ENCODE results near the gene AAMDC. TPM values are rescaled to one million over a fixed set of nuclear protein-coding genes. Genes with fewer than 3 reads are reported as not detected.
"Not testable (repeated sequence)": the region's sequence is repeated elsewhere in the genome, so short reads cannot be mapped to it uniquely, and the experiment has no call there.

AAMDC gene
- total RNA-seq, 4 donors from 2014 or later: 14.6 to 47.9 (median 36.7) TPM

DNA sequence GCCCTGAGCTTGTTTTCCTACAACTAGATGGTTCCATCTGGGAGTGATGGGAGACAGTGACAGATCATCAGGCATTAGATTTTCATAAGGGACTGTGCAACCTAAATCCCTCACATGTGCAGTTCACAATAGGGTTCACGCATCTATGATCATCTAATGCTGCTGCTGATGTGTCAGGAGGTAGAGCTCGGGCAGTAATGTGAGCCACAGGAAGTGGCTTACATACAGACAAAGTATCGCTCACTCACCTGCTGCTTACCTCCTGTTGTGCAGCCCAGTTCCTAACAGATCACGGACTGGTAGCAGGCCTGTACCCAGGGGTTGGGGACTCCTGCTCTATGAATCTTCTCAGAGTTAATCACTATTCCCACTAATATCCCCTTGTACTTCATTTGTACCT lies 12.4 kb downstream of the AAMDC start:
- H3K27me3 ChIP-seq: no peaks in the 10 kb centered on the region
- 96% methylated on average over 4 of the region's 4 CpGs for WGBS
- no peaks in the 10 kb centered on the region for H3K36me3 ChIP-seq
- H3K27ac ChIP-seq: no peak overlapping the region
- no peak overlapping the region for H3K4me3 ChIP-seq
- no peaks in the 10 kb centered on the region for H3K4me1 ChIP-seq
- no peak for DNase-seq (ENCODE audit: low spot score in 2 of 2)
- H3K9me3 ChIP-seq: no peaks in the 10 kb centered on the region
- TF ChIP-seq EP300 (IDR thresholded peaks at IDR 0.05): no peak
- TF ChIP-seq, protein P1, sequence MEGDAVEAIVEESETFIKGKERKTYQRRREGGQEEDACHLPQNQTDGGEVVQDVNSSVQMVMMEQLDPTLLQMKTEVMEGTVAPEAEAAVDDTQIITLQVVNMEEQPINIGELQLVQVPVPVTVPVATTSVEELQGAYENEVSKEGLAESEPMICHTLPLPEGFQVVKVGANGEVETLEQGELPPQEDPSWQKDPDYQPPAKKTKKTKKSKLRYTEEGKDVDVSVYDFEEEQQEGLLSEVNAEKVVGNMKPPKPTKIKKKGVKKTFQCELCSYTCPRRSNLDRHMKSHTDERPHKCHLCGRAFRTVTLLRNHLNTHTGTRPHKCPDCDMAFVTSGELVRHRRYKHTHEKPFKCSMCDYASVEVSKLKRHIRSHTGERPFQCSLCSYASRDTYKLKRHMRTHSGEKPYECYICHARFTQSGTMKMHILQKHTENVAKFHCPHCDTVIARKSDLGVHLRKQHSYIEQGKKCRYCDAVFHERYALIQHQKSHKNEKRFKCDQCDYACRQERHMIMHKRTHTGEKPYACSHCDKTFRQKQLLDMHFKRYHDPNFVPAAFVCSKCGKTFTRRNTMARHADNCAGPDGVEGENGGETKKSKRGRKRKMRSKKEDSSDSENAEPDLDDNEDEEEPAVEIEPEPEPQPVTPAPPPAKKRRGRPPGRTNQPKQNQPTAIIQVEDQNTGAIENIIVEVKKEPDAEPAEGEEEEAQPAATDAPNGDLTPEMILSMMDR (IDR thresholded peaks at IDR 0.05): no peak
- no peak for TF ChIP-seq POLR2A (IDR thresholded peaks at IDR 0.05)
- no peak for TF ChIP-seq POLR2AphosphoS5 (IDR thresholded peaks at IDR 0.05)

DNA sequence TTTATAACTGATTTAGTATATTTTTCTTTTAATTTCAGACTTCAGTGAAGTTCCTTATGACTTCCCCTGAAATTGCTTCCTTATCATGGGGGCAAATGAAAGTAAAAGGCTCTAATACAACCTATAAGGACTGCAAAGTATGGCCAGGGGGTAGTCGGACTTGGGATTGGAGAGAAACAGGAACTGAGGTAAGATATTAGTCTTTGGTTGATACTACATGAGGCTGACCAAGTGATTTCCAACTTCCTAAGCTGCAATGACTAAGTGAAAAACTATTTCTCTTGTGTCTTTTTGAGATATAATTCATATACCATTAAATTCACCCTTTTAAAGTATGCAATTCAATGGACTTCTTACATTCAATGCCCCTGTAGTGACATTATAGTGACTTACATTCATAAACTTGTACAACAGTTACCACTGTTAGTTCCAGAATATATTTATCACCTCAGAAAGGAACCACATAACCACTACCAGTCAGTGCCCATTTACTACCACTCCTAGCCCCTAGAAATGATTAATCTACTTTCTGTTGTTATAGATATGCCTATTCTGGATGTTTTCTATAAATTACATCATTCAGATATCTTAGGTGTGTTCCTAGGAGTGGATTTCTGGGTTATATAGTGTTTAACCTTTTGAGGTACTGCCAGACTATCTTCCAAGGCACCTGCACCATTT lies 21.6 kb downstream of the AAMDC start:
- H3K9me3 ChIP-seq: no peaks in the 10 kb centered on the region
- TF ChIP-seq EP300 (IDR thresholded peaks at IDR 0.05) (no peak), POLR2AphosphoS5 (IDR thresholded peaks at IDR 0.05) (no peak), POLR2A (IDR thresholded peaks at IDR 0.05) (no peak)
- TF ChIP-seq, protein P1 (IDR thresholded peaks at IDR 0.05): no peak
- no peak for DNase-seq (ENCODE audit: low spot score in 2 of 2)
- peaks cover 60% of the 10 kb centered on the region for H3K36me3 ChIP-seq
- 83% methylated on average over 1 of the region's 1 CpG for WGBS
- no peaks in the 10 kb centered on the region for H3K4me1 ChIP-seq
- no peak overlapping the region for H3K4me3 ChIP-seq
- no peak overlapping the region for H3K27ac ChIP-seq
- H3K27me3 ChIP-seq: no peaks in the 10 kb centered on the region

DNA sequence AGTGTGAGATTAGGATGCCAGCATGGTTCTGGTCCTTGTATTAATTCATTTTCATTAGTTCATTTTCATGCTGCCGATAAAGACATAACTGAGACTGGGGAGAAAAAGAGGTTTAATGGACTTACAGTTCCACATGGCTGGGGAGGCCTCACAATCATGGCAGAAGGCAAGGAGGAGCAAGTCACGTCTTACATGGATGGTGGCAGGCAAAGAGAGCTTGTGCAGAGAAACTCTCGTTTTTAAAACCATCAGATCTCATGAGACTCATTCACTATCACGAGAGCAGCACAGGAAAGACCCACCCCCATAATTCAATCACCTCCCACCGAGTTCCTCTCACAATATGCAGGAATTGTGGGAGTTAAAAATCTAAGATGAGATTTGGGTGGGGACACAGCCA lies 22.8 kb downstream of the AAMDC start:
- DNase-seq (ENCODE audit: low spot score in 2 of 2): not testable (repeated sequence)

DNA sequence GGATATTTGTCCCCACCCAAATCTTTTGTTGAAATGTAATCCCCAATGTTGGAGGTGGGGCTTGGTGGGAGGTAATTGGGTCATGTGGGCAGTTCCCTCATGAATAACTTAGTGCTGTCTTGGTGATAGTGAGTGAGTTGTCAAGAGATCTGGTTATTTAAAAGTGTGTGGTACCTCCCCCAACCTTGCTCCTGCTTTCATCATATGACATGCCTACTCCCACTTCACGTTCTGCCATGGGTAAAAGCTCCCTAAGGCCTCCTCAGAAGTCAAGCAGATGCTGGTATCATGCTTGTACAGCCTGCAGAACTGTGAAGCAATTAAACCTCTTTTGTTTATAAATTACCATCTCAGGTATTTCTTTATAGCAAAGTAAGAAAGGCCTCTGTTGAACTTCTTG lies 30.6 kb downstream of the AAMDC start:
- peaks cover 72% of the 10 kb centered on the region for H3K36me3 ChIP-seq
- H3K27ac ChIP-seq: no peak overlapping the region
- H3K4me3 ChIP-seq: no peak overlapping the region
- no peaks in the 10 kb centered on the region for H3K4me1 ChIP-seq
- 70% methylated on average over 1 of the region's 1 CpG for WGBS
- TF ChIP-seq POLR2A (IDR thresholded peaks at IDR 0.05) (no peak), POLR2AphosphoS5 (IDR thresholded peaks at IDR 0.05) (no peak), EP300 (IDR thresholded peaks at IDR 0.05) (no peak)
- TF ChIP-seq, protein P1 (IDR thresholded peaks at IDR 0.05): no peak
- peaks cover 10% of the 10 kb centered on the region for H3K9me3 ChIP-seq
- DNase-seq (ENCODE audit: low spot score in 2 of 2): no peak
- H3K27me3 ChIP-seq: no peaks in the 10 kb centered on the region

More for the DNA sequence above, 22.8 kb downstream of the AAMDC start:
- H3K36me3 ChIP-seq: peaks cover 72% of the 10 kb centered on the region
- not testable (repeated sequence) for H3K27me3 ChIP-seq, H3K4me3 ChIP-seq, H3K27ac ChIP-seq, H3K4me1 ChIP-seq, H3K9me3 ChIP-seq
- WGBS: 97% methylated on average over 5 of the region's 5 CpGs

DNA sequence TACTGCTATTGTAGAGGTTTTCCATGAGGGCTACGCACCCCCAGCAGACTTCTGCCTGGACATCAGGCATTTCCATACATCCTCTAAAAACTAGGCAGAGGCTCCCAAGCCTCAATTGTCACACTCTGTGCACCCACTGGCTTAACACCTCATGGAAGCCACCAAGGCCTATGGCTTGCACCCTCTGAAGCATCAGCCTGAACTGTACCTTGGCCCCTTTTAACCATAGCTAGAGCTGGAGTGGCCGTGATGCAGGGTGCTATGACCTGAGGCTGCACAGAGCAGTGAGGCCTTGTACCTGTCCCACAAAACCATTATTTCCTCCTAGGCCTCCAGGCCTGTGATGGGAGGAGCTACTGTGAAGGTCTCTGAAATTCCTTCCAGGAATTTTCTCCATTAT lies 33.9 kb downstream of the AAMDC start:
- Histone ChIP-seq H3K4me1 (no peaks in the 10 kb centered on the region), H3K4me3 (no peak overlapping the region), H3K27ac (no peak overlapping the region), H3K9me3 (peaks cover 10% of the 10 kb centered on the region), H3K36me3 (peaks cover 56% of the 10 kb centered on the region), H3K27me3 (no peaks in the 10 kb centered on the region)
- WGBS: 82% methylated on average over 2 of the region's 2 CpGs
- DNase-seq (ENCODE audit: low spot score in 2 of 2): no peak
- TF ChIP-seq, protein P1 (IDR thresholded peaks at IDR 0.05): no peak
- TF ChIP-seq POLR2A (IDR thresholded peaks at IDR 0.05): no peak
- TF ChIP-seq POLR2AphosphoS5 (IDR thresholded peaks at IDR 0.05): no peak
- TF ChIP-seq EP300 (IDR thresholded peaks at IDR 0.05): no peak

DNA sequence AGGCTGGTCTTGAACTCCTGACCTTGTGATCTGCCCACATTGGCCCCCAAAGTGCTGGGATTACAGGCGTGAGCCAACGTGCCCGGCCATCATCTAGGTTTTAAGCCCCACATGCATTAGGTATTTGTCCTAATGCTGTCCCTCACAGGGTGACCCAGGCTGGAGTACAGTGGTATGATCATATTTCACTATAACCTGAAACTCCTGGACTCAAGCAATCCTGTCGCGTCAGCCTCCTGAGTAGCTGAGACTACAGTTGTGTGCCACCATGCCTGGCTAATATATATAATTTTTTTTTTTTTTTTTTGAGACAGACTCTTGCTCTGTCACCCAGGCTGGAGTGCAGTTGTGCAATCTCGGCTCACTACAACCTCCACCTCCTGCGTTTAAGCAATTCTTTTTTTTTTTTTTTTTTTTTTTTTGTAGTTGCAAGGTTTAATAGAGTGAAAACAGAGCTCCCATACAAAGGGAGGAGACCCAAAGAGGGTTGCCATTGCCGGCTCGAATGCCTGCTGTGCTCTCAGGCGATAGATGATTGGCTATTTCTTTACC lies 37.0 kb downstream of the AAMDC start:
- Histone ChIP-seq H3K36me3 (peaks cover 43% of the 10 kb centered on the region), H3K9me3 (peaks cover 10% of the 10 kb centered on the region)
- not testable (repeated sequence) for H3K4me3 ChIP-seq; H3K4me1 ChIP-seq; DNase-seq (ENCODE audit: low spot score in 2 of 2); H3K27me3 ChIP-seq; H3K27ac ChIP-seq
- 93% methylated on average over 10 of the region's 10 CpGs for WGBS

DNA sequence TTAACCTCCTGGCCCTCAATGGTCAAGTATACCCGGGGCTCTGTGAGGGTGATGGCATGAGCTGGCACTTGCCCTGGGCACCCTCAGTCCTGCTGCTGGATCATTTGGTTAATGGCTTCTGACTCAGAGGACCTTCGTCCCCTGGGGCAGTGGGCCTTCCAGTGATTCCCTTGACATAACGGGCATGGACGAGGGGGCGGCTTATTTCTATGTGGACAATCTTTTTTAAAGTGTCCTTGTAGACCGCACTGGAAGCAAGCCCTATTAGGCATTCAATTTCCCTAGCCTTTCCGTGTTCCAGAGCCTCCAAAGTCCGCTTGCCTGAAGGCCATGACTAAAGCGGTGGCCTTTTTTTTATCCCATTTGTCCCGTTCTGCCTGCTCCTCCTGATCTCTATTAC lies 40.5 kb downstream of the AAMDC start:
- not testable (repeated sequence) for H3K27me3 ChIP-seq; H3K4me3 ChIP-seq; H3K9me3 ChIP-seq; DNase-seq (ENCODE audit: low spot score in 2 of 2); H3K4me1 ChIP-seq; H3K27ac ChIP-seq
- WGBS: 94% methylated on average over 10 of the region's 10 CpGs
- peaks cover 18% of the 10 kb centered on the region for H3K36me3 ChIP-seq

All from suprapubic skin (tissue), 4 donors.